HEK293 (cell line): Measurements from ENCODE around the gene DNAJC11.

Experiments
- ATF2 ChIP-seq: fragments of 450-650 bp; formaldehyde crosslinking; IDR thresholded peaks from 2 replicates; pipeline ENCODE4 v1.5.1; 2016; ENCODE audit warnings: missing biosample characterization, missing genetic modification characterization, low read depth
- INSM2 ChIP-seq: fragments of 450-650 bp; formaldehyde crosslinking; IDR thresholded peaks from 2 replicates; pipeline ENCODE4 v1.5.1; 2016; ENCODE audit warnings: missing biosample characterization, missing genetic modification characterization
- KLF1 ChIP-seq: fragments of 450-650 bp; formaldehyde crosslinking; IDR thresholded peaks from 2 replicates; pipeline ENCODE4 v1.5.1; 2016; ENCODE audit warnings: missing biosample characterization, missing genetic modification characterization
- KLF8 ChIP-seq: fragments of 450-650 bp; formaldehyde crosslinking; IDR thresholded peaks from 2 replicates; pipeline ENCODE4 v1.5.1; 2016; ENCODE audit warnings: missing biosample characterization, missing genetic modification characterization
- KLF9 ChIP-seq: fragments of 450-650 bp; formaldehyde crosslinking; IDR thresholded peaks from 2 replicates; pipeline ENCODE4 v1.5.1; 2016; ENCODE audit warnings: missing biosample characterization, missing genetic modification characterization, low read depth
- PRDM4 ChIP-seq: fragments of 450-650 bp; formaldehyde crosslinking; IDR thresholded peaks from 2 replicates; pipeline ENCODE4 v1.5.1; 2017; ENCODE audit warnings: missing biosample characterization, missing genetic modification characterization
- SP3 ChIP-seq: fragments of 450-650 bp; formaldehyde crosslinking; IDR thresholded peaks from 2 replicates; pipeline ENCODE4 v1.5.1; 2016; ENCODE audit warnings: missing biosample characterization, missing genetic modification characterization
- ZFP3 ChIP-seq: fragments of 450-650 bp; formaldehyde crosslinking; IDR thresholded peaks from 2 replicates; pipeline ENCODE4 v1.5.1; 2016; ENCODE audit warnings: low read depth, missing biosample characterization, missing genetic modification characterization
- ZFP41 ChIP-seq: fragments of 450-650 bp; formaldehyde crosslinking; IDR thresholded peaks from 2 replicates; pipeline ENCODE4 v1.5.1; 2016; ENCODE audit warnings: missing biosample characterization, missing genetic modification characterization, borderline replicate concordance
- ZNF114 ChIP-seq: fragments of 450-650 bp; formaldehyde crosslinking; IDR thresholded peaks from 2 replicates; pipeline ENCODE4 v1.5.0; 2017; ENCODE audit warnings: missing biosample characterization, missing genetic modification characterization
- ZNF133 ChIP-seq: fragments of 450-650 bp; formaldehyde crosslinking; IDR thresholded peaks from 2 replicates; pipeline ENCODE4 v1.5.1; 2016; ENCODE audit warnings: missing biosample characterization, missing genetic modification characterization
- ZNF138 ChIP-seq: fragments of 450-650 bp; formaldehyde crosslinking; IDR thresholded peaks from 2 replicates; pipeline ENCODE4 v1.5.1; 2016; ENCODE audit warnings: missing biosample characterization, missing genetic modification characterization, borderline replicate concordance
- ZNF148 ChIP-seq: fragments of 450-650 bp; formaldehyde crosslinking; IDR thresholded peaks from 2 replicates; pipeline ENCODE4 v1.5.0; 2017; ENCODE audit warnings: missing biosample characterization, missing genetic modification characterization, borderline replicate concordance
- ZNF155 ChIP-seq: fragments of 450-650 bp; formaldehyde crosslinking; IDR thresholded peaks from 2 replicates; pipeline ENCODE4 v1.5.1; 2016; ENCODE audit warnings: missing biosample characterization, missing genetic modification characterization
- ZNF169 ChIP-seq: fragments of 450-650 bp; formaldehyde crosslinking; IDR thresholded peaks from 2 replicates; pipeline ENCODE4 v1.5.1; 2016; ENCODE audit warnings: missing biosample characterization, missing genetic modification characterization
- ZNF248 ChIP-seq: fragments of 450-650 bp; formaldehyde crosslinking; IDR thresholded peaks from 2 replicates; pipeline ENCODE4 v1.5.1; 2017; ENCODE audit warnings: missing biosample characterization, missing genetic modification characterization
- ZNF311 ChIP-seq: fragments of 450-650 bp; formaldehyde crosslinking; IDR thresholded peaks from 2 replicates; pipeline ENCODE4 v1.5.1; 2017; ENCODE audit warnings: missing biosample characterization, missing genetic modification characterization, borderline replicate concordance
- ZNF341 ChIP-seq: fragments of 450-650 bp; formaldehyde crosslinking; IDR thresholded peaks from 2 replicates; pipeline ENCODE4; 2016; ENCODE audit warnings: low read depth, missing biosample characterization, missing genetic modification characterization
- ZNF391 ChIP-seq: fragments of 450-650 bp; formaldehyde crosslinking; IDR thresholded peaks from 2 replicates; pipeline ENCODE4 v1.5.1; 2016; ENCODE audit warnings: low read depth, missing biosample characterization, missing genetic modification characterization, borderline replicate concordance
- ZNF394 ChIP-seq: fragments of 450-650 bp; formaldehyde crosslinking; IDR thresholded peaks from 2 replicates; pipeline ENCODE4 v1.5.1; 2016; ENCODE audit warnings: missing biosample characterization, missing genetic modification characterization, mild to moderate bottlenecking, moderate library complexity, borderline replicate concordance
- ZNF449 ChIP-seq: fragments of 450-650 bp; formaldehyde crosslinking; IDR thresholded peaks from 2 replicates; pipeline ENCODE4 v1.5.1; 2017; ENCODE audit warnings: missing biosample characterization, mild to moderate bottlenecking, missing genetic modification characterization, moderate library complexity
- ZNF473 ChIP-seq: fragments of 450-650 bp; formaldehyde crosslinking; IDR thresholded peaks from 2 replicates; pipeline ENCODE4 v1.5.1; 2017; ENCODE audit warnings: missing biosample characterization, missing genetic modification characterization
- ZNF501 ChIP-seq: fragments of 450-650 bp; formaldehyde crosslinking; IDR thresholded peaks from 2 replicates; pipeline ENCODE4 v1.5.1; 2016; ENCODE audit warnings: missing biosample characterization, missing genetic modification characterization
- ZNF529 ChIP-seq: fragments of 450-650 bp; formaldehyde crosslinking; IDR thresholded peaks from 2 replicates; pipeline ENCODE4 v1.5.1; 2017; ENCODE audit warnings: missing genetic modification characterization, missing biosample characterization; ENCODE audit not compliant: insufficient replicate concordance
- ZNF530 ChIP-seq: fragments of 450-650 bp; formaldehyde crosslinking; IDR thresholded peaks from 2 replicates; pipeline ENCODE4 v1.5.1; 2016; ENCODE audit warnings: low read depth, missing biosample characterization, missing genetic modification characterization
- ZNF623 ChIP-seq: fragments of 450-650 bp; formaldehyde crosslinking; IDR thresholded peaks from 2 replicates; pipeline ENCODE4 v1.5.1; 2016; ENCODE audit warnings: missing biosample characterization, missing genetic modification characterization
- ZNF660 ChIP-seq: fragments of 450-650 bp; IDR thresholded peaks from 2 replicates; pipeline ENCODE4 v1.5.1; 2018; ENCODE audit warnings: missing biosample characterization, mild to moderate bottlenecking, missing genetic modification characterization
- ZNF664 ChIP-seq: fragments of 450-650 bp; formaldehyde crosslinking; IDR thresholded peaks from 2 replicates; pipeline ENCODE4 v1.5.1; 2016; ENCODE audit warnings: missing biosample characterization, missing genetic modification characterization
- ZNF677 ChIP-seq: fragments of 450-650 bp; IDR thresholded peaks from 2 replicates; pipeline ENCODE4 v1.5.0; 2018; ENCODE audit warnings: missing biosample characterization, mild to moderate bottlenecking, missing genetic modification characterization, moderate library complexity
- ZNF837 ChIP-seq: fragments of 450-650 bp; formaldehyde crosslinking; IDR thresholded peaks from 2 replicates; pipeline ENCODE4 v1.5.1; 2016; ENCODE audit warnings: missing biosample characterization, missing genetic modification characterization
- ZSCAN16 ChIP-seq: fragments of 450-650 bp; formaldehyde crosslinking; IDR thresholded peaks from 2 replicates; pipeline ENCODE4 v1.5.1; 2016; ENCODE audit warnings: missing biosample characterization, missing genetic modification characterization

DNAJC11 gene

GRCh38 chr1:6701437-6702153 lies at the start of gene DNAJC11 (continued):
- no peak for TF ChIP-seq ZNF394 (tag by site-specific recombination)
- TF ChIP-seq KLF8 = peak; percentile 74; the same call in 1 of the 2 replicates
- peak; percentile 76 for TF ChIP-seq SP3 (tag by site-specific recombination)
- no peak for TF ChIP-seq ZNF114 (tag by site-specific recombination)
- TF ChIP-seq ZNF248 (tag by site-specific recombination) = no peak
- TF ChIP-seq ZNF138 (tag by site-specific recombination) = no peak
- no peak for TF ChIP-seq ZNF623
- TF ChIP-seq ZNF155 (tag by site-specific recombination) = no peak
- no peak for TF ChIP-seq ZNF837 (tag by site-specific recombination)
- TF ChIP-seq ZNF473 = no peak
- peak; percentile 35; the same call in 1 of the 2 replicates for TF ChIP-seq ZNF501 (tag by site-specific recombination)
- no peak for TF ChIP-seq ZNF311 (tag by site-specific recombination)
- TF ChIP-seq ZNF677 (tag by site-specific recombination) = peak; percentile 52; the same call in 1 of the 2 replicates
- no peak for TF ChIP-seq ZNF148 (tag by site-specific recombination)
- 0 out of 2 replicates have a peak, but pooled peaks have one; percentile 82 for TF ChIP-seq ZNF391 (tag by site-specific recombination)
- TF ChIP-seq KLF9 (tag by site-specific recombination) = no peak; the same call in 1 of the 2 replicates
- TF ChIP-seq ZNF169 (tag by site-specific recombination) = no peak
- no peak; the same call in 1 of the 2 replicates for TF ChIP-seq ZNF341 (tag by site-specific recombination)
- no peak for TF ChIP-seq ZFP41 (tag by site-specific recombination)
- TF ChIP-seq ZNF664 (tag by site-specific recombination) = no peak
- TF ChIP-seq ZSCAN16 (tag by site-specific recombination) = no peak
- TF ChIP-seq ATF2 (tag by site-specific recombination) = no peak
- no peak for TF ChIP-seq ZFP3 (tag by site-specific recombination)
- peak; percentile 94 for TF ChIP-seq ZNF660 (tag by site-specific recombination)
- no peak for TF ChIP-seq ZNF449 (tag by site-specific recombination)
- TF ChIP-seq ZNF529 (tag by site-specific recombination) = no peak
- TF ChIP-seq ZNF133 (tag by site-specific recombination) = no peak
- TF ChIP-seq ZNF530 = no peak
- TF ChIP-seq PRDM4 (tag by site-specific recombination) = no peak
- TF ChIP-seq KLF1 = 0 out of 2 replicates have a peak, but pooled peaks have one; percentile 21
- TF ChIP-seq INSM2 (tag by site-specific recombination) = no peak
